Colon (tissue), 2 donors: ENCODE results near the gene SLC30A7.
"Not testable (repeated sequence)": the region's sequence is repeated elsewhere in the genome, so short reads cannot be mapped to it uniquely, and the experiment has no call there.

Source experiments
- FAIRE-seq: peaks from 2 replicates; lab custom pipeline; 2012; peaks lifted over from hg19 to GRCh38; lab: Jason Lieb, UNC
- donor health status: control.
- donor health status: control.

Gene SLC30A7

GRCh38 chr1:100889869-100890482, 5.9 kb upstream of the SLC30A7 start:
- not testable (repeated sequence) for FAIRE-seq

DNA sequence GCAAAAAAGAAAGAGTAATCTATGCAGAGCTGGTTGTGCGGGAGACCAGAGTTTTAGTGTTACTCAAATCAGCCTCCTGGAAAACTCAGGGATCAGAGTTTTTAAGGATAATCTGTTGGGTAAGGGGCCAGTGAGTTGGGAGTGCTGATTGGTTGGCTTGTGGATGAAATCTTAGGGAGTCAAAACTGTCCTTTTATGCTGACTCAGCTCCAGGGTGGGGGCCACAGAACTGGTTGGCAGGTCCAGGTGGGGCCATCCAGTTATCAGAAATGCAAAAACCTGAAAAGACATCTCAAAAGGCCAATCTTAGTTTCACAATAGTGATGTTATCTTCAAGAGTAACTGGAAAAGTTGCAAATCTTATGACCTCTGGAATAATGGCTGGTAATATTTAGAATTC, 4.5 kb upstream of the SLC30A7 start:
- FAIRE-seq: no peak

- FAIRE-seq: no peak
Observed at GRCh38 chr1:100892554-100892953, 3.3 kb upstream of the SLC30A7 start.

GRCh38 chr1:100893718-100894117, 2.2 kb upstream of the SLC30A7 start:
- FAIRE-seq: no peak

GRCh38 chr1:100894603-100895539, 1.0 kb upstream of the SLC30A7 start, which contains the start of gene EXTL2:
Gene EXTL2 (minus strand): TSS chr1:100894842. CDS start chr1:100888757, 6,085 bp downstream.
- FAIRE-seq: no peak

- no peak for FAIRE-seq
Observed at GRCh38 chr1:100896481-100896982, 642 bp downstream of the SLC30A7 start.

- no peak for FAIRE-seq
Observed at GRCh38 chr1:100902365-100902764, 6.5 kb downstream of the SLC30A7 start.

GRCh38 chr1:100903777-100904176, 7.9 kb downstream of the SLC30A7 start:
- no peak for FAIRE-seq

GRCh38 chr1:100904528-100904927, 8.6 kb downstream of the SLC30A7 start:
- no peak for FAIRE-seq

DNA sequence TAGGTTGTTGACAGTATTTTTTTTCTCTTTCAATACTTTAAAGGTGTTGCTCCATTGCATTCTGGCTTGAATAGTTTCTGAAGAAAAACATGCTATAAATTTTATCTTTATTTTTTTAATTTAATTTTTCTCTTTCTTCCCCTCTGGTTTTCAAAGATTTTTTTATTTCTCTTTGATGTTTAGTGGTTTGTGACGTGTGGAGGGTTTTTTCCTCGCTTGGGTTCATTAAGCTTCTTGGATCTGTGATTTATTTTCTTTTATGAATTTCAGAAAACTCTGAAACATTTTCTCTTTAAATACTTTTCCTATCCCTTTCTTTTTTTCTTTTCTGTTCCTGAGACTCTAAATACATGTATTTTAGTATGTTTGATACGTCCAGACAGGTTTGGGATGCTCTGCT, 9.3 kb downstream of the SLC30A7 start:
- FAIRE-seq: no peak

DNA sequence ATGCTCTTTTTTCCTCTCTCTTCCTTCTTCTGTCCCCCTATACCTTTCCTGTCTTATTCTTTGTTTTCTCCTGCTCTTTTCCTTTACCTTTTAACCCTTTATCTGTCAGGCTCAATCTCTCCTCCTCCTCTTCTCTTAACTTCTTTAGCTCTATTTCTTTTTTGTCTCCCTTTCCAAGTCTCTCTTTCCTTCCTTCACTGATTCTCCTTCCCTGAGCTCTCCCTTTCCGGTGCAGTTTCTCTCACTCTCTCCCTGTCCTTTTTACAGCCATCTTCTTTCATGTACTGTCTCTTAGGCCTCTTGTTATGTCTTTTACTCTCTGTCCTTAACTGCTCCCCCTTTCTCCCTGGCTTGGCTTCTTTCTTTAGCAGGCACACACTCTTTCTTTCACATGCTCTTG, 12.0 kb downstream of the SLC30A7 start:
- FAIRE-seq: no peak

GRCh38 chr1:100909018-100909417, 13.1 kb downstream of the SLC30A7 start:
- no peak for FAIRE-seq

DNA sequence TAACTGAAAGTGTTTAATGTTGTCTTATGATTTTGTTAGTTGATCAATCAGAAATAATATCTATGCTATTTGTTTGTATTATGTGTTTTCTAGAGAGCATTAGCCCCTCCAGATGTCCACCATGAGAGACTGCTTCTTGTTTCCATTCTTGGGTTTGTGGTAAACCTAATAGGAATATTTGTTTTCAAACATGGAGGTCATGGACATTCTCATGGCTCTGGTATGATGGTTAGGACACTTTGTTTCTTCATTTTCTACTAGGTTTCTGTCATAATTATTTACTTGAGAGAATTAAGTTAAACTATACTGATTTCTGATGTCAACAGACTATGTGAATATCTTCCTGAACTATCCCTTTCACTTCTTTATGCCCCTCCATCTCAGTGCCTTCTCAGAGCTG, 16.1 kb downstream of the SLC30A7 start:
- peak; percentile 69 for FAIRE-seq

DNA sequence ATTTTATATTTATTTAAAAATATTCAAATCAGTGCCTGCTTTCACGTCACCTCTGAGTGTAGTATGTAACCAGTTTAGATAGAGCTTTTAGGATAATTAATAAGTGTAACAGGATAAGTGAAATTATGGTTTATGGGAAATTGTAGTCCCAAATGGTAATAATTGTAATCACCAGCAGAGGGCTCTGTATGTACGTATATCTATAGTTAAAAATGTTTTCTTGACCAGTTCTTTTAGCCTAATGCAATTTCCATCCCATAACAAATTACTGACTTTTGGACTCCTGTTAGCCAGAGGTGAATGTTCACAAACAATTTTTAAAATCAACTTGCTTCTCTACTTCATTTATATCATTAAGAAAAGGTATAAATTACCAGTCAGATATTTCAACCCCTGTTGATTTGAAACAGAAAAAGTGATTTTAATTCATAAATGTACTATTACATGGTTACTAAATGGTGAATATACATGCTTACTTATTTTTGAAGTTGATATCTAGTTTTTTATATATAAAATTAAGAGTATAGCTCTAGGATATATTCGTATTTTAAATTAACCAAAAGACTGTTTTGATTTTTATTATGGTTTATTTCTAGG, 25.3 kb downstream of the SLC30A7 start:
- FAIRE-seq: peak; percentile 80

DNA sequence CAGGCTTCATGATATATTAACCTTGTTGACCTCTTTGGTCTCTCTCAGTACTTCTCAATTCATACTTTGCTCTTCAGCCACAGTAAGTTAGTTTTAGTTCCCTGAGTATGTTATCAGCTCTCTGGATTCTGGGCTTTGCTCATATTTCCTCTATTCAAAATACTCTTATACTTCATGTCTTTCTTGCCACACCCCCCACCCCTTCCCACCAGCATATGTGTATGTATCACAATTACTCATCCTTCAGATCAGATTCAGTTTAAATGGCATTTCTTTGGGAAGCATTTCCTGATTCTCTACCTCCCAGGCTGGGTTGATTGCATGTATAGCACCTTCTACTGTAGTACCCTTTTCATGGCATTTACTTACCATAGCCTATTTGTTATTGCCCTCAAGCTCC, 28.3 kb downstream of the SLC30A7 start:
- FAIRE-seq: no peak

DNA sequence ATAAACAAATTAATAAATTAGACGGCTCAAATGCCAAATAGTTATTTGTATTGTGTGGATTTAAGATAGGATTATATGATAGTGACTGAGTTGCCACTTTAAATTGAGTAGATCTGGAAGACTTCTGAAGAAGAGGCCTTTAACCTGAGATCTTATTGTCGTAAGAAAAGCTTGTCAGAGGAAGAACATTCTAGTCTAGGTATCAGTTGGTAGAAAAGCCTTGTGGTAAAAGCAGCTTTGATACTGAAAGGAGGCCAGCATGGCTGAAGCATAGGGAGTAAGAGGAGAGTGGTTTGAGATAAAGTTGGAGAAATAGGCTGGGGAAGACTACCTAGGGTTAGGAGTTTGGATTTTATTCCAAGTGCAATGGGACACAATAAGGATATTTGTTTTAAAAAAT, 29.1 kb downstream of the SLC30A7 start:
- FAIRE-seq: no peak

GRCh38 chr1:100926240-100926639, 30.4 kb downstream of the SLC30A7 start:
- FAIRE-seq: no peak

DNA sequence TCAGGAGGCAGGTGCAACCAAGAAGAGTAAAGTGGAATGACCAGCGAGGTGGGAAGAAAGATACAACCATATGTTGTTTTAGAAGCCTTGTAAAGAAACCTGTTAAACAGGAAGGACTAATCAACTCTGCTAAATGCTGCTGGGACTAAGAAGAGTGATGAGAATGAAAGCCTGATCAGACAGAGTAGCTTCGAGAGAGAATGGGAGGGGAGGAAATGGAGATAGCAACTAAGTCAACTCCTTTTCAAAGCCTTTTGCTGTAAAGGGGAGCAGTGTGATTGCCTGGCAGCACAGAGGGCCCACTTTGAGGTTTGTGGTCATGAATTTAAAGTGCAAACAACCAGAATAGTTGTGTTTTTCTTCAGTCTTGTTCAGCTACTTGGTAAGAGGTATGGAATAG, 31.4 kb downstream of the SLC30A7 start:
- FAIRE-seq: no peak

- no peak for FAIRE-seq
Observed at GRCh38 chr1:100928128-100928527, 32.2 kb downstream of the SLC30A7 start.

DNA sequence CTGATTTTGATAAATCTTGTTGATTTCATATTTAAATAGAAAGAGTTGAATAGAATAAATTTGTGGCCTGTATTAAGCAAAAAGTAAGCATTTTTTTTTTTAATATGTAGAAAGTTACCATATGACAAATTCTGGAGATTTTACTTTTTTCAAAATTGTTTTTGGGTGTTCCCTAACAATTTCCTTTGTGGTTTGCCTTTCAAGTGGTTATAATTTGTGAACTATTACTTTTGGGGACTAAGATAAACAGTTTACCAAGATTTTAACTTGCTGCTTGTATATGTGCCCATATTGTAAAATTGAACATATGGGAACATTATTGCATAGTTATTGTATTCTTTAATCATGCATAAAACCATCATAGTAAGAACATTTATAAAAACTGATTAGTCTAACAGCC, 34.6 kb downstream of the SLC30A7 start:
- no peak for FAIRE-seq

- FAIRE-seq: no peak
Observed at GRCh38 chr1:100931716-100932115, 35.8 kb downstream of the SLC30A7 start.

DNA sequence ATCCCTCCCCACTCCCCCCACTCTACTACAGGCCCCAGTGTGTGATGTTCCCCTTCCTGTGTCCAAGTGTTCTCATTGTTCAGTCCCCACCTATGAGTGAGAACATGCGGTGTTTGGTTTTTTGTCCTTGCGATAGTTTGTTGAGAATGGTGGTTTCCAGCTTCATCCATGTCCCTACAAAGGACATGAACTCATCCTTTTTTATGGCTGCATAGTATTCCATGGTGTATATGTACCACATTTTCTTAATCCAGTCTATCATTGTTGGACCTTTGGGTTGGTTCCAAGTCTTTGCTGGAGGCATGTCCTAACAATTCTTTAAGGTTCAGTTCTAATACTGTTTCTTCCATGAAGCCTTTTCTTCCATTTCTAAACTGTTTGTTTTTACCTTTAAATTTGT, 37.7 kb downstream of the SLC30A7 start:
- FAIRE-seq: not testable (repeated sequence)
